A673 (cell line): ENCODE measurements around the gene PNRC2. TPM values are rescaled to one million over a fixed set of nuclear protein-coding genes. Genes with fewer than 3 reads are reported as not detected.

Experiments
- BruUV-seq: library from RNA; stranded (reverse); fragments of 400-500 nt; replicated peaks from 2 replicates; lab custom pipeline; 2021; lab: Mats Ljungman, UMichigan
- CTCF ChIA-PET: fragments of 300-600 bp; sonication (Branson Sonifier 250); formaldehyde crosslinking; loops from one replicate; lab custom pipeline; 2022; ENCODE audit warnings: antibody characterized with exemption; lab: Charles Lee
- POLR2A ChIA-PET: fragments of 300-600 bp; sonication (Branson Sonifier 250); formaldehyde crosslinking; loops from one replicate; lab custom pipeline; 2022; ENCODE audit warnings: antibody characterized with exemption; ENCODE audit not compliant: low non-redundant PET; lab: Charles Lee
- DNase-seq: peaks from one replicate; pipeline ENCODE4 v3.0.0-alpha.2; 2015; ENCODE audit warnings: low spot score
- H3K27ac ChIP-seq: fragments of 200-600 bp; sonication (generic); 2 replicates; pipeline ENCODE4 v1.5.1; 2016; ENCODE audit warnings: mixed run types, low read depth, mild to moderate bottlenecking, mixed read lengths, antibody characterized with exemption, low read length; ENCODE audit not compliant: poor library complexity, severe bottlenecking
- H3K27me3 ChIP-seq: fragments of 200-600 bp; sonication (generic); replicated peaks from 2 replicates; pipeline ENCODE4 v1.6.1; 2017; ENCODE audit warnings: mixed run types, low read depth, mild to moderate bottlenecking, mixed read lengths, antibody characterized with exemption, low read length; ENCODE audit not compliant: insufficient read depth, poor library complexity
- H3K36me3 ChIP-seq: fragments of 200-600 bp; sonication (generic); 2 replicates; pipeline ENCODE4 v1.6.1; 2016; ENCODE audit warnings: mixed run types, mild to moderate bottlenecking, mixed read lengths, antibody characterized with exemption, low read length; ENCODE audit not compliant: insufficient read depth, poor library complexity, severe bottlenecking
- H3K4me1 ChIP-seq: fragments of 200-600 bp; sonication (generic); 2 replicates; pipeline ENCODE4 v1.6.1; 2017; ENCODE audit warnings: mixed run types, mild to moderate bottlenecking, mixed read lengths, antibody characterized with exemption, low read length; ENCODE audit not compliant: insufficient read depth, poor library complexity, severe bottlenecking
- H3K4me3 ChIP-seq: fragments of 200-600 bp; sonication (generic); 2 replicates; pipeline ENCODE4 v1.5.1; 2016; ENCODE audit warnings: low read depth, mixed run types, mild to moderate bottlenecking, mixed read lengths, low read length; ENCODE audit not compliant: poor library complexity, severe bottlenecking
- H3K9me3 ChIP-seq: fragments of 200-600 bp; sonication (generic); 2 replicates; pipeline ENCODE4 v1.6.1; 2016; ENCODE audit warnings: mixed run types, low read depth, mild to moderate bottlenecking, mixed read lengths, antibody characterized with exemption, low read length; ENCODE audit not compliant: poor library complexity, severe bottlenecking
- EZH2 ChIP-seq: fragments of 200-600 bp; sonication (generic); IDR thresholded peaks from 2 replicates; pipeline ENCODE4 v1.6.1; 2017; ENCODE audit warnings: borderline replicate concordance, low read depth, mild to moderate bottlenecking, mixed read lengths, antibody characterized with exemption, low read length; ENCODE audit not compliant: poor library complexity, severe bottlenecking
- intact Hi-C: fragments of 100-400 bp; cut with micrococcal nuclease; formaldehyde crosslinking; loops from one replicate; pipeline ENCODE4 v1.10.0; 2022; ENCODE audit not compliant: unreplicated experiment
- total RNA-seq: library from RNA; stranded (reverse); gene quantifications from 2 replicates; pipeline ENCODE4 v1.2.3, GENCODE V29; 2021
- TF ChIP-seq, protein P1 (sequence below): fragments of 300-800, 200-600 bp; sonication (generic); conservative IDR thresholded peaks from 2 replicates; pipeline ENCODE4 v1.5.1; 2017; ENCODE audit warnings: low read depth, mild to moderate bottlenecking, antibody characterized with exemption, low read length, moderate library complexity, mixed read lengths

The PNRC2 gene
- total RNA-seq, 1 experiment from 2014 or later, result 76.2 TPM

GRCh38 chr1:23995431-23995837 lies 35.8 kb downstream of the PNRC2 start:
- BruUV-seq, result no TSS peak
- Histone ChIP-seq H3K9me3 (no peaks in the 10 kb centered on the region), H3K4me3 (no peak overlapping the region), H3K4me1 (no peaks in the 10 kb centered on the region), H3K36me3 (no peaks in the 10 kb centered on the region), H3K27me3 (no peaks in the 10 kb centered on the region), H3K27ac (no peak overlapping the region)
- DNase-seq, result no peak
- POLR2A ChIA-PET, result interaction anchor here (0.7 kb wide), 1 partner anchor 75 kb away, joined by 7 read pairs; no protein-coding TSS in a partner anchor
- intact Hi-C loops, result no loop called here
- CTCF ChIA-PET, result no interaction called here
- TF ChIP-seq EZH2, result no peak
- TF ChIP-seq, protein P1, sequence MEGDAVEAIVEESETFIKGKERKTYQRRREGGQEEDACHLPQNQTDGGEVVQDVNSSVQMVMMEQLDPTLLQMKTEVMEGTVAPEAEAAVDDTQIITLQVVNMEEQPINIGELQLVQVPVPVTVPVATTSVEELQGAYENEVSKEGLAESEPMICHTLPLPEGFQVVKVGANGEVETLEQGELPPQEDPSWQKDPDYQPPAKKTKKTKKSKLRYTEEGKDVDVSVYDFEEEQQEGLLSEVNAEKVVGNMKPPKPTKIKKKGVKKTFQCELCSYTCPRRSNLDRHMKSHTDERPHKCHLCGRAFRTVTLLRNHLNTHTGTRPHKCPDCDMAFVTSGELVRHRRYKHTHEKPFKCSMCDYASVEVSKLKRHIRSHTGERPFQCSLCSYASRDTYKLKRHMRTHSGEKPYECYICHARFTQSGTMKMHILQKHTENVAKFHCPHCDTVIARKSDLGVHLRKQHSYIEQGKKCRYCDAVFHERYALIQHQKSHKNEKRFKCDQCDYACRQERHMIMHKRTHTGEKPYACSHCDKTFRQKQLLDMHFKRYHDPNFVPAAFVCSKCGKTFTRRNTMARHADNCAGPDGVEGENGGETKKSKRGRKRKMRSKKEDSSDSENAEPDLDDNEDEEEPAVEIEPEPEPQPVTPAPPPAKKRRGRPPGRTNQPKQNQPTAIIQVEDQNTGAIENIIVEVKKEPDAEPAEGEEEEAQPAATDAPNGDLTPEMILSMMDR, result no peak

DNA sequence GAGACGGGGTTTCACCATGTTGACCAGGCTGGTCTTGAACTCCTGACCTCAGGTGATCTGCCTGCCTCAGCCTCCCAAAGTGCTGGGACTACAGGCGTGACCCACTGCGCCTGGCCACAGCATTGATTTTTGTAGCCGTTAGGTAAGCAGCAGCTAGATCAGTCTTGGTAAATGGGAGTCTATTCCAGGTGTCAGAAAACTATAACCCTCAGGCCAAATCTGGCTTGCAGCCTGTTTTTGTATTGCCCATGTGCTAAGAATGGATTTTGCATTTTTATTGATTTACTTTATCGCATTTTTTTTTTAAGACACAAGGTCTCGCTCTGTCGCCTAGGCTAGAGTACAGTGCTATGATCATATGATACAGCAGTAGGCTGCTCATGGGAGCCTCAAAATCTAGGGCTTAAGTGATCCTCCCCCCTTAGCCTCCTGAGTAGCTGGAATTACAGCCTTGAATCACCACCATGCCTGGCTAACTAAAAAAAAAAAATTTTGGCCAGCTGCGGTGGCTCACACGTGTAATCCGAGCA lies 37.1 kb downstream of the PNRC2 start:
- no peak for TF ChIP-seq EZH2
- TF ChIP-seq, protein P1, result no peak
- no peak for DNase-seq
- Histone ChIP-seq H3K4me3 (no peak overlapping the region), H3K36me3 (no peaks in the 10 kb centered on the region), H3K27ac (no peak overlapping the region), H3K27me3 (no peaks in the 10 kb centered on the region), H3K4me1 (no peaks in the 10 kb centered on the region), H3K9me3 (no peaks in the 10 kb centered on the region)
- BruUV-seq, result no TSS peak
- ChIA-PET CTCF (interaction anchor here (0.6 kb wide), 1 partner anchor 1524 kb away, joined by 3 read pairs; no protein-coding TSS in a partner anchor), POLR2A (interaction anchor here (0.6 kb wide), 1 partner anchor 427 kb away, joined by 3 read pairs; no protein-coding TSS in a partner anchor)
- intact Hi-C loops, result no loop called here

DNA sequence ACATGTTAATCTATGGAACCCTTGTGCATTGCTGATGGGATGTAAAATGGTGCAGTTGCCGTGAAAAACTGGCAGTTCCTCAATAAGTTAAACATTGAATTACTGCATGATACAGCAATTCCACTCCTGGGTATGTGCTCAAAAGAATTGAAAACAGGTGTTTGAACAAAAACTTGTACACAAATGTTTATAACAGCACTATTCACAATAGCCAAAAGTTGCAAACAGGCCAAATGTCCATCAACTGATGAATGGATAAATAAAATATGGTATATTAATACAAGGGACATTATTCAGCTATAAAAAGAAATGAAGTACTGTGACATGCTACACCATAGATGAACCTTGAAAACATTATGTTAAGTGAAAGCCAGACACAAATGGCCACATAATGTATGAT lies 38.2 kb downstream of the PNRC2 start:
- H3K4me3 ChIP-seq, result no peak overlapping the region
- ChIA-PET CTCF (no interaction called here), POLR2A (no interaction called here)
- no peaks in the 10 kb centered on the region for H3K4me1 ChIP-seq
- no peaks in the 10 kb centered on the region for H3K27me3 ChIP-seq
- no peaks in the 10 kb centered on the region for H3K36me3 ChIP-seq
- no peaks in the 10 kb centered on the region for H3K9me3 ChIP-seq
- H3K27ac ChIP-seq, result no peak overlapping the region
- no peak for DNase-seq
- no peak for TF ChIP-seq EZH2
- TF ChIP-seq, protein P1, result no peak
- no TSS peak for BruUV-seq
- intact Hi-C loops, result no loop called here
